ENCODE measurements around the gene SMIM33.
"Not testable (repeated sequence)": the region's sequence is repeated elsewhere in the genome, so short reads cannot be mapped to it uniquely, and the experiment has no call there.

Gene SMIM33

DNA sequence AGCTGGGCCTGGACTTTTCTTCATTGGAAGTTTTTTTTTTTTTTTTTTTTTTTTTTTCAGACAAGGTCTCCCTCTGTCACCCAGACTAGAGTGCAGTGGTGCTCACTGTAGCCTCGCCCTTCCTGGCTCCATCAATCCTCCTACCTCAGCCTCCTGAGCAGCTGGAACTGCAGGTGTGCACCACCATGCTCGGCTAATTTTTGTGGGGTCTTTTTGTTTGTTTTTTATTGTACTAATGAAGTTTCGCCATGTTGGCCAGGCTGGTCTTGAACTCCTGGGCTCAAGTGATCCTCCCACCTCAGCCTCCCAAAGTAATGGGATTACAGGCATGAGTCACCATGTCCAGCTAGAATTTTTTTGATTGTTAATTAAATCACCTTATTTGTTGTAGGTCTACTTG is 35.1 kb upstream of the SMIM33 start:
- TF ChIP-seq, protein P1, sequence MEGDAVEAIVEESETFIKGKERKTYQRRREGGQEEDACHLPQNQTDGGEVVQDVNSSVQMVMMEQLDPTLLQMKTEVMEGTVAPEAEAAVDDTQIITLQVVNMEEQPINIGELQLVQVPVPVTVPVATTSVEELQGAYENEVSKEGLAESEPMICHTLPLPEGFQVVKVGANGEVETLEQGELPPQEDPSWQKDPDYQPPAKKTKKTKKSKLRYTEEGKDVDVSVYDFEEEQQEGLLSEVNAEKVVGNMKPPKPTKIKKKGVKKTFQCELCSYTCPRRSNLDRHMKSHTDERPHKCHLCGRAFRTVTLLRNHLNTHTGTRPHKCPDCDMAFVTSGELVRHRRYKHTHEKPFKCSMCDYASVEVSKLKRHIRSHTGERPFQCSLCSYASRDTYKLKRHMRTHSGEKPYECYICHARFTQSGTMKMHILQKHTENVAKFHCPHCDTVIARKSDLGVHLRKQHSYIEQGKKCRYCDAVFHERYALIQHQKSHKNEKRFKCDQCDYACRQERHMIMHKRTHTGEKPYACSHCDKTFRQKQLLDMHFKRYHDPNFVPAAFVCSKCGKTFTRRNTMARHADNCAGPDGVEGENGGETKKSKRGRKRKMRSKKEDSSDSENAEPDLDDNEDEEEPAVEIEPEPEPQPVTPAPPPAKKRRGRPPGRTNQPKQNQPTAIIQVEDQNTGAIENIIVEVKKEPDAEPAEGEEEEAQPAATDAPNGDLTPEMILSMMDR (IDR thresholded peaks at IDR 0.05; ENCODE audit: control insufficient read depth, extremely low read depth, insufficient read depth), result no peak
- H3K4me3 ChIP-seq (ENCODE audit: low read depth, low read length), result no peak overlapping the region
- DNase-seq (ENCODE audit: low read depth), result no peak

DNA sequence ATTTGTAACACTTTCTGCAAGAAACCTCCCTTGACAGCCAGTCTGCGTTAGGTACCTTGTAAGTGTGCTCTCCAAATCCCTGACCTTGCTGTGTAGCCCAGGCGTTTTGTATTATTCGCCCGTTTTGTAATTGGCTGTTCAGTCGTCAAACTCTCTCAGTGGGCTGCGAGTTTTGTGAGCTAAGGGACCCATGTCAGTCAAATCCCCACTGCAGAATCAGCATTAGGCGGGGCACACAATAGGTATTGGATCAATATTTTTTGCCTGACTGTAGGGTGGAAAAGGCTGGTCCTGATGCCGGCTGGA is 32.1 kb upstream of the SMIM33 start:
- H3K4me3 ChIP-seq (ENCODE audit: low read depth, low read length), result peak overlapping the region; percentile 80
- TF ChIP-seq, protein P1 (IDR thresholded peaks at IDR 0.05; ENCODE audit: control insufficient read depth, extremely low read depth, insufficient read depth), result no peak
- DNase-seq (ENCODE audit: low read depth), result no peak

DNA sequence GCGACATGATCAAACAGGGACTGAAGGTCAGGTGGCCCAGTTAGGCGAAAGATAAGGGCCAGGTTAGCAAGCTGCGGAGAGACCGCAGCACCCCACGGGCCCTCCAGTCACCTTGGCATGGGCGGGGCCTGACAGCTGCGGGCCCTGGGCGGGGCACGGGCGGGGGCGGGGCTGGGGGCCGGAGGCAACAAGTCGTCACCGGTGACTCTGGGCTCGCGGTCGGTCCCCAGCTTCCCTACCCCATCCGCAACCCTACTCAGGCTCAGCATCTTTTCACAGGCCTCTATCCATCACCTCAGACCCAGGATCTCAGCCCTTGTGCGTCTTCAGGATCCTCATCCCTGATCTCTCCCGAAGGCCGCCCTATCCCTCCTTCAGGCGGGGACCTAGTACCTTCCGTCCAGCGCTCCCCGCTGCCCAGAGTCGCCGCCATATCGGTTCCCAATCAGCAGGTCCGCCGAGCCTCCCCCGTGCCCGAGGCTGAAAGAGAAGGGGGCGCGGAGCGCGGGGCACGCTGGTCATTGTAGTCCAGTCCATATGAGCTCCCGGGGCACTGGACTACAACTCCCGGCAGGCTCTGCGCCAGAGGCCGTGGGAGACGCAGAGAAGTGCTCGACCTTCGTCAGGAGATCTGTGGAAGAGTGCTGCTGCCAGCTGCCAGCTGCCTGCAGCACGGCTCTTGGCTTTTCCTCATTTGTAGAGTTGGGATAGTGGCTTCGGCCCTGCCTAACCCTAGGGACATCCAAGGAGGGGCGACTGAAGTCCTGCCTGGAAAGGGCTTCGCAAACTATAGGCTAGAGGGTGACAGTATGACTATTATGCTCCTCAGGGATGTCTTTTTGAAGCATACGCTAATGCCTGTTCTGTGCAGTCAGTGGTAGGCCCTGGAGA is 31.5 kb upstream of the SMIM33 start, which contains the start of gene DNAJC18:
Gene DNAJC18 (minus strand): TSS at position 513 of the 891 bp plus-strand sequence. CDS start 80 bp downstream, at position 433.
- TF ChIP-seq, protein P1 (IDR thresholded peaks at IDR 0.05; ENCODE audit: control insufficient read depth, extremely low read depth, insufficient read depth), result no peak
- peak within 1 kb of the TSS; percentile 80 for H3K4me3 ChIP-seq (ENCODE audit: low read depth, low read length)
- peak; percentile 67 for DNase-seq (ENCODE audit: low read depth)

DNA sequence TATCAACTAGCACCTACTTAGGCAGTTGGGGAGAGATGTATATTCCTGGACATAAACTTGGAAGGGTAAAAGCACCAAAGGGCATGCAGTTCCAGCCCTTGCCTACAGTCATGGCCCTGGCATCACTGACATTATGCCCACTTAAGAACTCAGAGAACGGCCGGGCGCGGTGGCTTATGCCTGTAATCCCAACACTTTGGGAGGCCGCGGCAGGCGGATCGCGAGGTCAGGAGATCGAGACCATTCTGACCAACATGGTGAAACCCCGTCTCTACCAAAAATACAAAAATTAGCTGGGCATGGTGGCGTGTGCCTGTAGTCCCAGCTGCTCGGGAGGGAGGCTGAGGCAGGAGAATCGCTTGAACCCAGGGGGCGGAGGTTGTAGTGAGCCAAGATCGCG is 30.4 kb upstream of the SMIM33 start:
- not testable (repeated sequence) for DNase-seq (ENCODE audit: low read depth); H3K4me3 ChIP-seq (ENCODE audit: low read depth, low read length)

DNA sequence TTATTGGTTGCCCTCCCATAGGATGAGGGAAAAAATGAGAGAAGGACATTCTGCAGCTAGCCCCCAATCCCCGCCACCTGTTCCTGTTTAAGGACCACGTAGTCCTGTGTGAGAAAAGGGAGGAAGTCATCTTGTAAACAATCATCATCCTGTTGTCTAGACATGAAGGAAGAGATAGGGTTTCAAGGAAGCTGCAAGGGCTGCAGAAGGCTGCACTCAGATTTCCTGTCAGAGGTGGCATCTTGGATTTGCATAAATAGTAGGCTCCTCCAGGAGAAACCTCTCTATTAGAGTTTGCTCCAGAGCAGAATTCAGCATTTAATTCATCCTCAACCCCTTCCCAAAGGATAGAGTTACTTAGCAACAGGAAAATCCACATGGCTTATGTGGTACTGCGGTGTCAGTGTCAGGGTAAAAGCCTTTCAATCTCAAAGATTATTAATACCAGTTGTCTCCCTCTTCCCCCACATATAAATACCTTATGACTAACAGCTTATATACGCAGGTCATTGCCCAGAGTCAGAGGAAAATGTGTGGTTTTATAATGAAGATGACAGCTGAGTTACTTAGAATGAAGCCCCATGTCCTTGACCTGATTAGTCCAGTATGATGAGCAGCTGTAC is 26.9 kb upstream of the SMIM33 start:
- no peak for DNase-seq (ENCODE audit: low read depth)
- TF ChIP-seq, protein P1 (IDR thresholded peaks at IDR 0.05; ENCODE audit: control insufficient read depth, extremely low read depth, insufficient read depth), result no peak
- no peak overlapping the region for H3K4me3 ChIP-seq (ENCODE audit: low read depth, low read length)

DNA sequence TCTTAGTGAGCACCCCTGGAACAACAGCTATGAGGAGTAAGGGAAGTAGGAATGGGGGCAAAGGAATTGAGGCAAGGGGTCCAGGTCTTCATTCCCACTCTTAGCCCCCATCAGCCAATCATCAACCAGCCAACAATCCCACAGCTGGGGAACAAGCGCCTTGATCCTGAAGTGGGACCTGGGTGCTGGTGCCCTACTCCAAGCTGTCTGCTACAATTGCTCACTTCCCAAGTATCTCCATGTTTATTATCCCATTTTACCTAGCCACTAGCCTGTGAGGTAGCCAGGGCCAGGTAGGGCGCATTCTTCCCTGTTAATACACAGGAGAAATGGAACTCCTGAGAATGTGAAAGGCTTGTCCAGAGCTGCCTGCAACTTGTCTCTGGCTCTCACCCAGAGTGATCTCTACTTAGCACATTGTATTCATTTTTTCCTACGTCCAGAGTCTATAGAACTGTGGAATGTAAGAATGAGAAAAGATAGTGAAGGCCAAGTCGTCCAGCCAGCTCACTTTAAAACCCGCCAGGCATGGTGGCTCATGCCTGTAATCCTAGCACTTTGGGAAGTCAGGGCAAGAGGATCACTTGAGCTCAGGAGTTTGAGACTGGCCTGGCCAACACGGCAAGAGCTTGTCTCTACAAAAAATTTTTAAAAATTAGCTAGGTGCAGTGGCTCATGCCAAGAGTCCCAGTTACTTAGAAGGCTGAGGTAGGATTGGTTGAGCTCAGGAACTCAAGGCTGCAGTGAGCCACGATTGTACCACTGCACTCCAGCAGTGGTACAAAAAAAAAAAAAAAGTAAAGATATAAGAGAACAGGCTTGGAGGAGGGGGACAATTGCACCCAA is 25.3 kb upstream of the SMIM33 start:
- DNase-seq (ENCODE audit: low read depth), result no peak
- TF ChIP-seq, protein P1 (IDR thresholded peaks at IDR 0.05; ENCODE audit: control insufficient read depth, extremely low read depth, insufficient read depth), result no peak
- H3K4me3 ChIP-seq (ENCODE audit: low read depth, low read length), result no peak overlapping the region
